NCI-H1417 treated with DMSO at 0.1 percent for 48 hours (cell line): ENCODE results near the gene PSMA5.
A peak's percentile ranks its signal among the peaks of the same experiment; 100 is the strongest.
"Not testable (repeated sequence)": the region's sequence is repeated elsewhere in the genome, so short reads cannot be mapped to it uniquely, and the experiment has no call there.

ENCODE experiments used
- DNase-seq: peaks from one replicate; lab custom pipeline; 2025; lab: John Stamatoyannopoulos, UW

PSMA5 gene

GRCh38 chr1:109432336-109432735, 6.1 kb upstream of the PSMA5 start:
- no peak for DNase-seq

DNA sequence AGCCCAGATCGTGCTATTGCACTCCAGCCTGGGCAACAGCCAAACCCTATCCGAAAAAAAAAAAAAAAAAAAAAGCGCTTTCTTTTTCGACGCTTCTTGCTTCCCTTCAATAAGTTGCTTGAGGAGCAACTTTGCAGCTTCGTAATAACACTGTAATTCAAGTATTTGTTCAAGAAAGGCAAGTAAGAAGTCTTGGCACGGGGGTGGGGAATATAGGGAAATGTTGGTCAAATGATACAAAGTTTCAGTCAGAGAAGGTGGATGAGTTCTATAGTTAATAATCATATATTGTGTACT, 871 bp upstream of the PSMA5 start:
- DNase-seq = no peak

- no peak for DNase-seq
Measured at GRCh38 chr1:109425391-109426280, 612 bp downstream of the PSMA5 start.

- no peak for DNase-seq
Measured at GRCh38 chr1:109423498-109423897, 2.8 kb downstream of the PSMA5 start.

DNA sequence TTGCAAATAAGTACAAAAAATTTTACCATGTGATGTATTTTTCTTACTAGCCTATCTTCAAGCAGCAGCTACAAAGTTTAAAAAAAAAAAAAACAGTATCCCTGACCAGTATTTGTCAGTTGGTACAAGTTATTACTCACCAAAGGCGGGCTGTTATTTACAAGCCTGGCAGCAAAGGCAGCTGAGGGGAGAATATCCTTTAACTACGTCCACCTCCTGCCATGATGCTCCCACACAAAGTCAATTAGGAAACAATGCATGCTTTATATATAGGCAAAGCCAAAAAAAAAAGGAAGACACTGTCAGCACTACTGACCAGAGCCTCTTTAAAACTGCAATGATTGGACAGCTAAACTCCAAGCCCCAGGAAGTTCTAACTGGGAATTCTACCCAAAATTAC, 13.7 kb downstream of the PSMA5 start:
- DNase-seq = no peak

GRCh38 chr1:109404838-109405237, 21.4 kb downstream of the PSMA5 start:
- no peak for DNase-seq

- no peak for DNase-seq
Measured at GRCh38 chr1:109402025-109402424, 24.2 kb downstream of the PSMA5 start.

GRCh38 chr1:109400035-109400655, 26.1 kb downstream of the PSMA5 start:
- DNase-seq = no peak

- peak; percentile 79 for DNase-seq
Measured at GRCh38 chr1:109399326-109399957, 26.8 kb downstream of the PSMA5 start.

- DNase-seq = no peak
Measured at GRCh38 chr1:109398343-109399225, 27.7 kb downstream of the PSMA5 start.

GRCh38 chr1:109397581-109398342, 28.5 kb downstream of the PSMA5 start, which contains the start of gene SORT1:
Gene SORT1 (minus strand): TSS chr1:109397918. CDS start chr1:109397892, 26 bp downstream.
- DNase-seq = peak; percentile 92

DNA sequence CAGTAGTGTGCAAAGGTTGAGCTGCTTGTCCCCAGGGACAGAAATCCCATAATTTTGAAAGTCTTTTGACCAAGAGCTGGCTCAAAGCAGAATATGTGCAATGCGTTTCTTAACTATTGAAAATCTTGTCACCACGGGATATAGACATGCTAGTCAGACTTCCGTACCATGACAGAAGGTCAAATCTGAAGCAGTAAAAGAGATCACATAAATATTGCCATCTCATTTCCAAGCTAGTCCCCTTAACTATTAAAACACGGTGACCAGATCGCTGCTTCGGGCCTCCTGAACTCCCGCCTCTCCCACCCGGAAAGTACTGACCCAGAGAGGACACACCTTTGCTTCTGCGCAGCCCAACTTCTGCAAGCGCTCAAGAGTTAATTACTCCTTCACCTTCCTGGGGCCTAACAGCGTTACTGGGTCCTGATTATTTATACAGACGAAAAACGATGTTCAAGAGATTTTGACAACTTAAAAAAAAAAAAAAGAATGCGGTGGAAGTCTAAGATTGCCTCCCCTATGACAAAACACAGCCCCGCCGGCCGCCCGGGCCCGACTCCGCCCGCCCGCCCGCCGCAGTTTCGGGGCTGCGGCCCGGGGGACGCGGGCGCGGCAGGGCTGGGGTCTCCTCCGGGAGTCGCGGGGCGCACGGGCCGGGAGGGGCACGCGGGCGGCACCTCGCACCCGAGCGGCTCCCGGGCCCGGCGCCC, 29.2 kb downstream of the PSMA5 start:
- no peak for DNase-seq

- no peak for DNase-seq
Measured at GRCh38 chr1:109396513-109396839, 29.8 kb downstream of the PSMA5 start.

GRCh38 chr1:109395602-109396512, 30.4 kb downstream of the PSMA5 start:
- no peak for DNase-seq

GRCh38 chr1:109395282-109395599, 31.0 kb downstream of the PSMA5 start:
- DNase-seq = not testable (repeated sequence)

DNA sequence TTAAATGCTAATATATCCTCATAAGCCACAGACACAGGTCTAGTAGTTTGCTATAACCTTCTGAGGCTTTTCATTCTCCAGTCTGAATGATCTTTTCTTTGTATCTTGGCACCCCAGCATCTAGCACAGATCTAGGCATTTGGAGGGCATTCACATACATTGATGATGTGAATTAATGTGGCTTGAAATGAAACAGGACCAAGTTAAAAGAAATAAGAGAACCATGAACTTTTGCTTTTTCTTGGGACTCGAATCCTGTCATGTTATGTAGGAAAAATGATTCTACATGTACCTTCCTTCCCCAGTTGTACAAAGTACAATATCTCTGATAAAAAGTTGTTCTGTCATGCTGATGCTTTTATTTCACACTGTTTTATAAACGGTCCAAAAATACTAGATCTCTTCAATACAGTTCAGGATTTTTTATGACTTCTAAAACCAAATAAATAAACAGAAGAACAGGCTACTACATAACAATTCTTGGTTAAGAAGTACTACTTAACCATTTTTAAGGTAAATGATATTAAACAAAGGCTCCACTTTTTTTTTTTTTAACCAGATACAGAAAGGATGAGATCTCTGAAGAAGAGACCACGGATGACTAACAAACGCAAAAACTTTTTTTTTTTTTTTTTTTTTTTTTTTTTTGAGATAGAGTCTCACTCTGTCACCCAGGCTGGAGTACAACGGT, 31.5 kb downstream of the PSMA5 start:
- DNase-seq = no peak

GRCh38 chr1:109393617-109394233, 32.5 kb downstream of the PSMA5 start:
- DNase-seq = no peak

GRCh38 chr1:109392788-109393616, 33.2 kb downstream of the PSMA5 start:
- no peak for DNase-seq
